HG03095 (cell line): ENCODE data around the gene OBSL1.
A peak's percentile ranks its signal among the peaks of the same experiment; 100 is the strongest.

Experiments used
- ATAC-seq: cut with Tn5 transposase; IDR thresholded peaks from one replicate; pipeline ENCODE4 v1.9.1; 2021; ENCODE audit warnings: moderate library complexity; ENCODE audit not compliant: unreplicated experiment

The OBSL1 gene

GRCh38 chr2:219597552-219598307 is 26.4 kb upstream of the OBSL1 start, which contains the start of gene STK11IP:
Gene STK11IP (plus strand): TSS chr2:219597857. CDS start chr2:219598120, 263 bp downstream.
- peak; percentile 90 for ATAC-seq

GRCh38 chr2:219596954-219597551 is 25.7 kb upstream of the OBSL1 start:
- no peak for ATAC-seq

- no peak for ATAC-seq
These were observed 23.9 kb upstream of the OBSL1 start for GRCh38 chr2:219595256-219595655.

- ATAC-seq, result no peak
These were observed 21.8 kb upstream of the OBSL1 start for GRCh38 chr2:219593154-219593553.

GRCh38 chr2:219592736-219593135 is 21.4 kb upstream of the OBSL1 start:
- ATAC-seq, result no peak

- ATAC-seq, result no peak
These were observed 19.8 kb upstream of the OBSL1 start for GRCh38 chr2:219591091-219591490.

- ATAC-seq, result no peak
These were observed 10.0 kb upstream of the OBSL1 start for GRCh38 chr2:219581346-219581745.

GRCh38 chr2:219578811-219579613 is 7.7 kb upstream of the OBSL1 start:
- no peak for ATAC-seq

- no peak for ATAC-seq
These were observed 5.4 kb upstream of the OBSL1 start for GRCh38 chr2:219576505-219577388.

GRCh38 chr2:219575566-219576504 is 4.5 kb upstream of the OBSL1 start:
- ATAC-seq, result no peak

- no peak for ATAC-seq
These were observed 3.4 kb upstream of the OBSL1 start for GRCh38 chr2:219574484-219575311.

- ATAC-seq, result no peak
These were observed 1.8 kb upstream of the OBSL1 start for GRCh38 chr2:219573166-219573565.

- no peak for ATAC-seq
These were observed 1.1 kb upstream of the OBSL1 start, which contains the start of gene INHA for GRCh38 chr2:219572237-219573001. Gene INHA (plus strand): TSS chr2:219572310. CDS start chr2:219572375, 65 bp downstream.

- ATAC-seq, result no peak
These were observed 422 bp downstream of the OBSL1 start for GRCh38 chr2:219570924-219571310.

- ATAC-seq, result no peak
These were observed 980 bp downstream of the OBSL1 start for GRCh38 chr2:219570194-219570923.

GRCh38 chr2:219569635-219570034 is 1.7 kb downstream of the OBSL1 start:
- no peak for ATAC-seq

GRCh38 chr2:219569041-219569440 is 2.3 kb downstream of the OBSL1 start:
- no peak for ATAC-seq
